Ramos (cell line): ENCODE results near the gene PPM1M.

Experiments
- in situ Hi-C: fragments of 300-500 bp; cut with MboI; formaldehyde crosslinking; loops from one replicate; pipeline ENCODE4 v1.14.3; 2022; ENCODE audit warnings: low sequenced_read_pairs; ENCODE audit not compliant: unreplicated experiment

Gene PPM1M

DNA sequence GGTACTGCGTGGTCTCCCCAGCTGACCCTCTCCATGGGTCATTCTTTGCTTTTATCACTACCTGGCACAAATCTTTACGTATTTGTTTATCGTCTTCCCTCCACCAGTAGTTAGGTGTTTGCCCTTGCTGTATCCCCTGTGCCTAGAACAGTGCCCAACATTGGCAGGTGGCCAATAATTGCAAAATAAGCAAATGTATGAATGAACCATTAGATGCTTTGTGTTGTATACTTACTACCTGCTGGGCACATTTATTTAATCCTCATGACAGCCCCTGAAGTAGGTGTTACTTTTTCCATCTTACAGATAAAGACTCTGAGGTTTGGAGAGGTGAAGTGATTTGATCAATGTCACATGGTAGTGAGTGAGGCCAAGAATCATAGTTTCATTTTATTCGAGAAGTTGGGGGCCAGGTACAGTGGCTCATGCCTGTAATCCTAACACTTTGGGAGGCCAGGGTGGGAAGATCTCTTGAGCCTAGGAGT, 4.6 kb upstream of the PPM1M start:
- in situ Hi-C loops, result loop anchor here (25.0 kb wide), 1 partner anchor 921 kb away; the partner anchor contains the start of gene PRKCD

DNA sequence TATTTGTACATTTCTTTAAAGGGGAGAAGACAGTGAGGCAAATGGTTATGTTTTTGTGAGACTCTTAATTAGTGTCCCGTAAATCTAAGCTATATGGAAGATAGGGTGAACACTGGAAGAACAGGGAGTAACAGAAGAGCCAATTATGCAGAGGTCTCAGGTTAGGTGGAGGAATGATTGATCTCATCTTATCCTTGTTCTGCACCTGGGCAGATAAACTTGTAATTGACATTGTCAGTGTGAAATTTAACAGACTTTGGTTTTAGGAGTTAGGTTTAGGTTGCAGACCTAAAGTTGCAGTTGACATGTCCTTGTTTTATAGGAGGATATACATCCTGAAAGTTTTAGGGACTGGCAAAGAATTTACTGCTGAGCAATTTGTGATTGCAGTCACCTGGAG, 3.5 kb upstream of the PPM1M start:
- in situ Hi-C loops, result loop anchor here (25.0 kb wide), 1 partner anchor 920 kb away; the partner anchor contains the start of gene PRKCD

DNA sequence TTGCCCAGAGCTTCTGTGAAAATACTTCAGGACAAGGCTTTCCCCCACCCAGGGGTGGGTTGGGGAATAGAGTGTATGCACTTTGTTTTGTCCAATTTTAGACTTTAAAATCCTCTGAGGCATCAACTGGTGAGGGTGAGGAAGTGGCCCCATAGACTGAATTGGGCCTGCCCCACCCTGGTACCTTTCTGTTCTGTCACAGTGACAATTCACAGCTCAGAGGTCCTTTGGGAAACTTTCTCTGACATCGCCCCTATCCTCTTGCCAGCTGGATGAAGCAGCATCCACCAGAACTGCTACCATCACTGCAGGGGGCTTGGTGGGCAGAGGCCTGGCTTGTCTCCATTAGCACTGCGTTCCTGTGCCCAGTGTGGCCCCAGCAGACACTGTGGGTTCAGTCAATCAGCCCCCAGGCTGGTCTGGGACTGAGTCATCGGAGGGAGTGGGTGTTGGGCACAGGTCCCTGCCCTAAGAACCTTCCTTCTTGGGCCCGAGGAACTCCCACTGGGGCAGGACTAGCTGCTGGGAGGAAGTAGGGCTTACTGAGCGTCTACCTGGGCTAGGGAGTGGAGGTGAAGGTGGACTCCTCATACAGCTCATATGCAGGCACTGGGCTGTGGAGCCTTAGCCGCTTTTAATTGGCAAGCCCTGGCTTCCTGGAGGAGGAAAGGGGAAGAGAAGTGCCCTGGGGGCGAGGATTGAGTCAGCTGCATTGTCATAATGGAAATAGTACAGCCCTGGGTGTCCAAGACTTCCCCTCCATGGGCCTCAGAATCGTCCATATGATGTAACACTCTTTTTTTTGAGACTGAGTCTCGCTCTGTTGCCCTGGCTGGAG, 1.5 kb upstream of the PPM1M start:
- in situ Hi-C loops, result loop anchor here (25.0 kb wide), 1 partner anchor 918 kb away; the partner anchor contains the start of gene PRKCD

DNA sequence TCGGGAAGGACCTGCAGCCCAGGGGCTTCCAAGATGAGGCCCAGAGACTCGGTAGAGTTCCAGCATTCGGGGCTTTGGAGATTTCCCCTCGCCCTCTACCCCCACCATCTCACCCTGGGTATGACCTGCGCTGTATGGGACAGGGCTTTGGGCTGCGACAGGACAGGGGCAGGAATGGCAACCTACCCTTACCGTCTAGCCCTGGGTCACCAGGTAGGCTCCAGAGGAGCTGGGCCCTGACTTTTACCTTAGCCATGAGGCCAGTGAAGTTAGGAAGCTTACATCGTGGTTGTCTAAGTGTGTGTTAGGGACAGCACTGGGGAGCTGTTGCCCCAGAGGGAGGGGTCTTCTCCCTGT, 683 bp downstream of the PPM1M start:
- in situ Hi-C loops, result loop anchor here (25.0 kb wide), 1 partner anchor 916 kb away; the partner anchor contains the start of gene PRKCD

DNA sequence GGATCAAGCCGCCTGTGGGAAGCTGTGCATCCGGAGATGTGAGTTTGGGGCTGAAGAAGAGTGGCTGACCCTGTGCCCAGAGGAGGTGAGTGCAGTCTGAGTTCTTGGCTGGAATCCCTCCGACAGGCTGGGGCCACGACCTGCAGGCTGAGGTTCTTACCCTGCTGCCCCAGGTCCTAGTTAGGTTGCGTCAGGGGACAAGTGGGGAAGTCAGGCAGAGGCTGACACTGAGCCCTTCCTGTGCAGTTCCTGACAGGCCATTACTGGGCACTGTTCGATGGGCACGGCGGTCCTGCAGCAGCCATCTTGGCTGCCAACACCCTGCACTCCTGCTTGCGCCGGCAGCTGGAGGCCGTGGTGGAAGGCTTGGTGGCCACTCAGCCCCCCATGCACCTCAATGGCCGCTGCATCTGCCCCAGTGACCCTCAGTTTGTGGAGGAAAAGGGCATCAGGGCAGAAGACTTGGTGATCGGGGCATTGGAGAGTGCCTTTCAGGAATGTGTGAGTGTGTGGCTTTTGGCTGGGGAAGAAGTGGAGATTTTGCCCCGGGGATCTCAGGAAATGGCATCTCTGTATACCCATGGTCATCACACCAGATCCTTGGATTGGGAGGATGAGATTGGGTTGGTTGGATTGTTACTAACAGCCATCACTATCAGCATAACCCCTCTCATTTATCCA, 1.3 kb downstream of the PPM1M start:
- in situ Hi-C loops, result loop anchor here (25.0 kb wide), 1 partner anchor 915 kb away; the partner anchor contains the start of gene PRKCD

DNA sequence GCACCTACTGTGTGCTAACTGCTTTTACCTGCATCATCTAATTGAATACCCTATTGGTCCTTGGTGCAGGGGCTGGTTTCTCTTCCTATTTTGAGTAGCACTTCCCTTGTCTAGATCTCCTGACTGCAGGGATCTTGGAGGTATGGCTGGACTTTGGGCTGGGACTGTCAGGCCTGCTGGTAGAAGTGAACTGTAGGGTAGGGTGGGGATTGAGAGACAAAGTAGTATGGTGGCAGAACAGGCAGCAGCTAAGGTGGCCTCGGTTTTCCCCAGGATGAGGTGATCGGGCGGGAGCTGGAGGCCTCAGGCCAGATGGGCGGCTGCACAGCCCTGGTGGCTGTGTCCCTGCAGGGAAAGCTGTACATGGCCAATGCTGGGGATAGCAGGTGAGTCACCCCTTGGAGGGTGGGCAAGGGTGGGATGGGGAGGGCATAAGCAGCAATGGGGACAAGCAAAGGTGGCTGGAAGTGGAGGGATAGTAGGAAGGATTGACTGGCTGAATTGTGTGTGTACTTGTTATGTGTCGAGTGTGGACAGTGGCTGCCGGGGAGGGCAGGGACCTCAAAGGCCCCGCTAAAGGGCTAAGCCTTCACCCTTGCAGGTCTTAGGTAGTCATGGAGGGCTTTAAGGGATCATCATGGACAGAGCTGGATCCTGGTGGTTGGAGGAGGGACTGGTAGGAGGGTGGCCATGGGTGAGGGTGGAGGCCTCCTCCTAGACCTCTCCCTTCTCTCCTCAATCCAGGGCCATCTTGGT, 2.0 kb downstream of the PPM1M start:
- in situ Hi-C loops, result loop anchor here (25.0 kb wide), 1 partner anchor 915 kb away; the partner anchor contains the start of gene PRKCD

DNA sequence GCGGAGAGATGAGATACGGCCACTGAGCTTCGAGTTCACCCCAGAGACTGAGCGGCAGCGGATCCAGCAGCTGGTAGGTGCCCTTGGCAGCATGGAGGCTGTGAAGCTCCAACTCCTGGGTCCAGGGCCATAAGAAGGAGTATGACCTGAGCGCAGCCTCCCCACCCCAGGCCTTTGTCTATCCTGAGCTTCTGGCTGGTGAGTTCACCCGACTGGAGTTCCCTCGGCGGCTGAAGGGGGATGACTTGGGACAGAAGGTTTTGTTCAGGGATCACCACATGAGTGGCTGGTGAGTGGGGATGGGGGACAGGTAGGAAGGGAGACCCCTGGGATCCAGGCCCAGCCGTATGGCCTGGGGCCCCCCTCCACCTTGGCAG, 2.6 kb downstream of the PPM1M start:
- in situ Hi-C loops, result loop anchor here (25.0 kb wide), 1 partner anchor 914 kb away; the partner anchor contains the start of gene PRKCD

DNA sequence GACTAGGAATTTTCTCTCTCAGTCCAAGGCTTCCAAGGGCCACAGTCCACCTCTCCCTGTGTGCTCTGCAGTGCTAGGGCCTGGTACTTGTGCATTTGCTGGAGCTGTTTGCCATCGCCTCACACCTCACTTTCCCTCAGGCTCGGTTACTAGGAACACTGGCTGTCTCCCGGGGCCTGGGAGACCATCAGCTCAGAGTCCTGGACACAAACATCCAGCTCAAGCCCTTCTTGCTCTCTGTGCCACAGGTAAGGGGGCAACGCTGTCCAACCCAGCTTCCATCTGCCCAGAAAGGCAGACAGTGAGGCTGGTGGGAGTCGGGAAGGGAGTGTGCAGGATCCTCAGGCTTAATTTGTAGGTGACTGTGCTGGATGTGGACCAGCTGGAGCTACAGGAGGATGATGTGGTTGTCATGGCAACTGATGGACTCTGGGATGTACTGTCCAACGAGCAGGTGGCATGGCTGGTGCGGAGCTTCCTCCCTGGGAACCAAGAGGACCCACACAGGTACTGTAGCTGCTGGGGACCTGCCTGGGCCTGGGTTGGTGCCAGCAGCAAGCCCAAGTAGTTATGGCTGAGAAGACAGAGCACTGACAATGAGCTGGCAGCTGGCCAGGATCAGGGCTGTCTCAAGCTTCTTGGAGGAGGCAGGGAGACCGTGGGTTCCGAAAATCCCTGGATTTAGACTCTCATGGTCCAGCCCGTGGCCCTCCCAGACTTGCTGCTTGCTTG, 3.4 kb downstream of the PPM1M start:
- in situ Hi-C loops, result loop anchor here (25.0 kb wide), 1 partner anchor 913 kb away; the partner anchor contains the start of gene PRKCD

DNA sequence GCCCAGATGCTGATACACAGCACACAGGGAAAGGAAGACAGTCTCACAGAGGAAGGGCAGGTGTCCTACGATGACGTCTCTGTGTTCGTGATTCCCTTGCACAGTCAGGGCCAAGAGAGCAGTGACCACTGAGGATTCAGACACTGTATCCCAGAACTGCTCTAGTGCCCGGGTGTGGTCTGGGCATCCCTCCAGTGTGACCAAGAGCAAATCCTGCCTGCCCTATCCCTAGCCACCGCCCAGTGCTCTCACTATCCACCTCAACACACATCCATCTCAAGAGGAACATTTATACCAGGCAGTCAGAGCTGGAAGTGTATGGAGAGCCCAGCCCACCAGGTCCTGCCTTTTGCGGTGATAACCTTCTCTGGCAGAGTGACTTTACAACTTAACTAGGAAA, 4.1 kb downstream of the PPM1M start:
- in situ Hi-C loops, result loop anchor here (25.0 kb wide), 1 partner anchor 913 kb away; the partner anchor contains the start of gene PRKCD

DNA sequence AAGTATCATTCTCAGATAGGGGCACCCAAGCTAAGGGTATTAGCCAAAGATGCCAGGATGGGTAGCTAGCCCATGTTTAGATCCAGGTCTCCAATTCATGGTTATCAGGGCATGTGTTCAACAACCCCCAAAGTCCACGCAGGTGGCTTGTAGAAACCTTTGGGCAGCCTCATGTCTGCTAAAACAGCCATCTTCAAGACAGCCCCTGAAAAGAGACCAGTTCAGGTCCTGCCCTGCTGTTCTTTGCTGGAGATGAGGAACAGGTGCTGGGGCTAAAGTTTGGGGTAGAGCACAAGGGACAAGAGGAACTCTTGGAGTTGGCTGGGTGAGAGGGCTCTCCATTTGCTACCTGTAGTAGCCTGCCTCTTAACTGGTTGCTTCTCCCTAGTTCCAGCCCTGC, 4.6 kb downstream of the PPM1M start:
- in situ Hi-C loops, result no loop called here

DNA sequence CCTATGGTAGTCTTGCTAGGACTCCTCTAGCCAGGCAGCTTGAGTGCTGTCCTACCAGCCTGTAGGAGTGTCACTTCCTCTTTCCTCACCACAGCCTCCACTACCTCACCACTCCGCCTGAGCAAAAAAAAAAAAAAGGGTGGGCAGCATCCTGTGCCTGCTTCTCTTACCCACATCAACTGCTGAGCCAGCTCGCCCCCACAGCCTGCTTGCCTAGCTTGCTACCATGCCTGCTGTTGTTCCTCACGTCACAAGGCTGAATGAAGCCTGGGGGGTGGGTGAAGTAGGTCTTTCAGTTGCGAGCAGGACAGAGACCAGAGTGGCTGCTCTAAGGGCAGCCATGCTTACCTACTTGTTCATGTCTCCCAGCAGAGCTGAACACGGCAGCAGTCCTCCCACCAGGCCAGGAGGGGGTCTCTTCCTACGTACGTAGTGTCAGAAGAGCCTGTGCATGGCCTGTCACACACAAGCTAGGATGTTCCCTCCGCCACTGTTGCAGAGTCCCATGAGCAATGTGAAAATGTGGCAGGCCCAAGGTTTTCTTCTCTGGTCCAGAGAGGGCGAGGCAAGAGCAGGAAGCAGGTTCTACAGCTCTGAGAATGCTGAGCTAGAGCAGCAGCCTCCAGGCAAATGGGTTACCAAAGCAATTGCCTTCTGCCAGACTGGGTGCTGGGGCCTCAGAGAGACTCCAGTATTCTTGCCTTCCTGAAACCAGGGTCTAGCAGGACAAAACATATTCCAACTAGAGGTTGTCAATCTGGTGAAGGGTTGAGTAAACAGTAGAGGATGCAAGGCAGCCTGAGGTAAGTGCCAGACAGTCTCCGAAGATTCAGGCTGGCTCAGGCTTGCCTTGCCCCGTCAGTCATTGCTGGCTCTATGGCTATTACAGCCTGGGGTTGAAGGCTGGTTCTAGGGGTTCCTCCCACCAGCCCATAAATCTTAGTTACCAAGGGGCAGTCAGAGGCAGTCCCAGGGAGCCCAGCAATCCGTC, 8.1 kb downstream of the PPM1M start:
- in situ Hi-C loops, result no loop called here

DNA sequence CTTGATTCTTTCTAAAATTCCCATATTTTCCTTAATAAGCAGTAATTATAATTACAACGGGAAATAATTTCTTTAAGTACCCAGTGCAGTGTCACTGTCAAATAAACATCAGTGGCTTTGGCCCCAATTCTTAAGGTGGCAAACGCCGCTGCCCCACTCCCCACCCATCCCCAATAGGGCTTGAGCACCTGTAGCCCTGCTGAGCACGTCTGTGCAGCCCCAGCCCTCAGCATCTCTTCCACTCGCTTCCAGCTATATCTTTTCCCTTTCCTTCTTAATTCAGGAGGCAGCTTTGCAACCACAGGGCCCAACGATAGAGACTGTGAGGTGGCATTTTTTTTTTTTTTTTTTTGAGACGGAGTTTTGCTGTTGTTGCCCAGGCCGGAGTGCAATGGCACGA, 9.0 kb downstream of the PPM1M start:
- in situ Hi-C loops, result no loop called here

DNA sequence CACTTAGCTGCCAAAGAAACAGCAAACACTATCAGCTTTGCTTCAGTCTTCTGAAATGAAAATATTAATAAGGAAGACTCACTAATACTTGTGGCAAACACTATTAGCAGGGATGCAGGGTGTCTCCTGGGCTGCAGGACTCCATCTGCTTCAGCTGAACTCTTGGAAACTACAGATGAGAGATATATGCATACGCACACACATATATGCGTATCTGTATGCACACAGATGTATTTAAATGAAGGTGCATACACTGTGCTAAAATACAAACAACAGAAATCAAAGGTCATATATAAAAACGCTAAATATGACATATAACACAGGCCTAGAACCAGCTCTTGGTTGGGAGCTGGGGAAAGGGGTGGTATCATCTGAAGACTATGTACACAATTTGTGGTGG, 10.6 kb downstream of the PPM1M start:
- in situ Hi-C loops, result no loop called here

DNA sequence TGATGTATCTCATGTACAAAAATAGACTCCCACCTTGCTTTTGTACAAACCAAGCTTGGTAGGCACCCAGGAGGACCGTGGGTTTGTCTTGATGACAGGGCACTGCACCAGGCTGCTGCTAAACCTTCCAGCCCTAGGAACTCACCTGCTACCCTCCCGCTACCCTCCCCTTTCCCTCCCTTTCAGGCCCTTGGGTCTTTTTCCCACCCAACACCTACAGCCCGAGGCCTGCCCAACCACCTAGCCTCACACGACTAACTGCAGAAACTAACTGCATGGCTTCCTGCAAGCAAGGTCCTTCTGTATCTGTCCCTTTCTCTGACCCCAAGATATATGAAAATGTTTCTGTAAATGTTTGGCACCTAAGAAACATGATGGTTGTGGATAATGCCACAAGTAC, 11.1 kb downstream of the PPM1M start:
- in situ Hi-C loops, result no loop called here

DNA sequence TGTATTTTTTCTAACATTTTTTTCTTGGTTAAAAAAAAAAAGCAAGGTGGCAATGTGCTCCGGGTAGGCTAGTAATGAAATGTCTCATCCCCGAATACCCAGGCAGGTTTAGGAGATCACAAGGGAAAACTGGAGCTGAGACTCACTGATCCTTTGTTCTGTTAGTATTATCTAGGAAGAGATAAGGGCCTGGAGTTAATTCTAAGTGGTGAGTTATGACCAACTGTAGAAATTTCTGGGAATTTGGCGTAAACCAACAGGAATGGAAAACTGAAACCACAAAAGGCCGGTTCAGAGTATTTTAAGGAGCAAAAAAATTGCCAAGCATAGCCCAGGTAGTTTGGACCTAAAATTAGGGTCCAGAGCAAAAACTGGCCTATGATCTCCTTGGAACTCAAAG, 12.4 kb downstream of the PPM1M start:
- in situ Hi-C loops, result no loop called here

DNA sequence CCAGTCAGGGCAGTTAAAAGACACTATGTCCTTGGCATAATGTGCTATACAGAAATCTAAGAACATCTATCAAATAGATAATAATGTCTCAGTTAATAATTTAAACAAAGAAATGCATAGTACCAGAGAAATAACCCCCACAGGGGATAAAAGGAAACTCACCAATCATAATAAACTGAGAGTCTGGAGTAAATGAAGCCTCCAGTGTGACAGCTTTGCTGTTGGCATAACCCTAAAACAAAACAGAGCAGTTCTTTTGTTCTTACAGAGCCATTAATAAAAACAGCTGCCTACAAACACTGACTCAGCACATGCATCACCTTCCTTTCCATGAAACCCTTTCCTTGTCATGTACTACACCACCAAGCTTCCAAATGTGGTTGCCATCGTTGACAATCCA, 13.5 kb downstream of the PPM1M start:
- in situ Hi-C loops, result no loop called here

DNA sequence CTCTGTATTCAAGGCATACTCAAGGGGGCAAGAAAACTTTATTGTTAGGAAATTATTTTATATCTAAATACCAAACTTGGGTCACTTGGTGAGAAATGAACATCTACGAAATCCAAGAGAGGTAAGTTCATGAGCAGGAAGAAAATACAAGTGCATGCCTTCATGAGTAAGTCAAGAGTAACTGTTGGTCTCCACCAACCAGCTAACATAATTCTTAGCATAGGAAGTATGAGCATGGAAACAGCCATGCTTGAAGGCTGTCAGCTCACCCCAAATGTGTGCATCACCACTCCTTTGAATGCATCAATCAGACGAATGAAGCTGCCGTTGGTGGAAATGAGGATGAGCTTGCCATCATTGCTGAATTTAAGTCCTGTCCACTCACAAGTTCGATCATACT, 13.9 kb downstream of the PPM1M start:
- in situ Hi-C loops, result no loop called here

DNA sequence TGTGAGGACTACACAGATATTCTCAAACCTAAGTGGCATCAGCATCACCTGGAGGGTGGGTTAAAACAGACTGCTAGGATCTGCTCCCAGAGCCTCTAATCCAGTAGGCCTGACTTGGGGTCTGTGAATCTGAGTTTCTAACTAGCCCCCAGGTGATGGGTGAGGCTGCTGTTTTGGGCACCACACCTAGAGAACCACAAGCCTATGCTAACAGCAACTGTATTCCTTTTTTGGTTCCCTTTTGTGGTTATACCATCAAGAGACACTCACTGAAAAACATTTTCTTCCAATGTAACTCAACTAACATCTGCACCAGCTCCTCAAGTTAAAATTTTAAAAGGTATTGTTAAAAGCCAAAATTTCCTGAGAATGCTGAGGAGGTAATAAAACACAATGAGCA, 16.9 kb downstream of the PPM1M start:
- in situ Hi-C loops, result no loop called here

DNA sequence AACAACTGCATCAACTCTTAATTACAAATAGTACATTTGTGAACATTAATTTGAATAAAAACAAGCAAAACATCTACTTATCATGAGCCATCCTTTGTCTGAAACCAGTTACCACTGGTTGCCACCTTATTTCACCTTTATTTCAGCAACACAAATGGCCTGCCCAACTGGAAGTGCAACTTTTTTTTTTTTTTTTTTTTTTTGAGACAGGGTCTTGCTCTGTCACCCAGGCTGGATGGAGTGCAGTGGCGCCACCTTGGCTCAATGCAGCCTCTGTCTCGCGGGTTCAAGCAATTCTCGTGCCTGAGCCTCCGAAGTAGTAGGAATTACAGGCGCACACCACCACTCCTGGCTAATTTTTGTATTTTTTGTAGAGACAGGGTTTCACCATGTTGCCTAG, 19.8 kb downstream of the PPM1M start:
- in situ Hi-C loops, result no loop called here
